Progenitor cell of endocrine pancreas (in vitro differentiated cells): ENCODE results near the gene CNTNAP2. TPM values are rescaled to one million over a fixed set of nuclear protein-coding genes. Genes with fewer than 3 reads are reported as not detected.
A peak's percentile ranks its signal among the peaks of the same experiment; 100 is the strongest.

Experiments
- DNase-seq: peaks from one replicate; pipeline ENCODE4 v3.0.0; 2021; ENCODE audit warnings: low spot score; ENCODE audit not compliant: unreplicated experiment
- H3K27ac Mint-ChIP-seq: 2 replicates; pipeline ENCODE4 v1.8.0; 2021; ENCODE audit warnings: mild to moderate bottlenecking, moderate library complexity, mixed read lengths
- H3K27me3 Mint-ChIP-seq: 2 replicates; pipeline ENCODE4 v1.8.0; 2021; ENCODE audit warnings: mixed read lengths
- H3K36me3 Mint-ChIP-seq: 2 replicates; pipeline ENCODE4 v1.8.0; 2022; ENCODE audit warnings: mixed read lengths; ENCODE audit not compliant: insufficient read depth
- H3K4me1 Mint-ChIP-seq: 2 replicates; pipeline ENCODE4 v1.8.0; 2021; ENCODE audit warnings: low read depth, mixed read lengths
- H3K4me3 Mint-ChIP-seq: 2 replicates; pipeline ENCODE4 v1.8.0; 2021; ENCODE audit warnings: low read depth, mild to moderate bottlenecking, moderate library complexity, mixed read lengths
- H3K9me3 Mint-ChIP-seq: 2 replicates; pipeline ENCODE4 v1.8.0; 2021; ENCODE audit warnings: low read depth, mixed read lengths
- total RNA-seq: library from RNA; stranded (reverse); gene quantifications from 2 replicates; pipeline ENCODE4 v1.2.1, GENCODE V29; 2021
- TF ChIP-seq, protein P1 (sequence below): fragments of 200-600 bp; sonication (generic); IDR thresholded peaks from one replicate; pipeline ENCODE4 v1.5.0; 2021; ENCODE audit warnings: antibody characterized with exemption, mild to moderate bottlenecking; ENCODE audit not compliant: unreplicated experiment

The CNTNAP2 gene
- total RNA-seq, 1 donor from 2014 or later: 6.5 TPM

DNA sequence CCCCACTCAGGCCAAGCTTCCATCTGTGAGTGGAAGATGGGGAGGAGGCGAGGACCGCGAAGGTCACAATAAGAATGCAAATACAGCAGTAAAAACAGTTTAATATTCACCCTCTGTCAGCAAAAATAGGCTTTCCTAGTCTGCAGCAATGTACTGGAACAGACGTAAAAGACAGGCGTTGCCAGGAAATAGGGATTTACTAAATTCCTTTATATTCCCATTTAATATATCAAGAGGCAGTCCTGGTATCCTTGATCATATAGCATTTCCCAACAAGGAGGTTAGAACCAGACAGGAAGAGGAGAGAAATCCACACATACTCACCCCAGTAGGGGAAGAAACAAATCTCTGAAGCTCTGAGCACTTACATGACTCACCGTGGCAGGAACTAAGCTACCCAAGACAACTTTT, 1419.1 kb downstream of the CNTNAP2 start:
- no peaks in the 10 kb centered on the region for H3K27me3 Mint-ChIP-seq
- H3K27ac Mint-ChIP-seq: no peak overlapping the region
- H3K4me3 Mint-ChIP-seq: no peak overlapping the region

DNA sequence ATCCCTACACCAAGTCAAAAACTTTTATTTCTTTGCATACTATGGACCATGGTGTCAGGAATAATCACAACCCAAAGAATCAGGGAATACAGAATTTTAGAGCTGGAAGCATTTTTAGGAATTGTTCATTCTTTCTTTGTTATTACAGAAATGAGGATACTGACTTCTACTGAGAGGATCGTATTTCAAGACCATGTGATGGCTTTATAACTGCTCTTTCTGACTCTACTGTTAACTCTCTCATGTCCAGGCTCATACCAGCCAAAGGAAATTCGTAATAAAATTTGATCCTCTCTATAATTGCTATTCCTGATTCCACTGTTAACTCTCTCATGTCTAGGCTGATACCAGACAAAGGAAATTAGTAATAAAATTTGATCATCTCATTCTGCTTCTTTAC, 1423.1 kb downstream of the CNTNAP2 start:
- DNase-seq: no peak
- no peaks in the 10 kb centered on the region for H3K36me3 Mint-ChIP-seq
- no peaks in the 10 kb centered on the region for H3K27me3 Mint-ChIP-seq
- TF ChIP-seq, protein P1, sequence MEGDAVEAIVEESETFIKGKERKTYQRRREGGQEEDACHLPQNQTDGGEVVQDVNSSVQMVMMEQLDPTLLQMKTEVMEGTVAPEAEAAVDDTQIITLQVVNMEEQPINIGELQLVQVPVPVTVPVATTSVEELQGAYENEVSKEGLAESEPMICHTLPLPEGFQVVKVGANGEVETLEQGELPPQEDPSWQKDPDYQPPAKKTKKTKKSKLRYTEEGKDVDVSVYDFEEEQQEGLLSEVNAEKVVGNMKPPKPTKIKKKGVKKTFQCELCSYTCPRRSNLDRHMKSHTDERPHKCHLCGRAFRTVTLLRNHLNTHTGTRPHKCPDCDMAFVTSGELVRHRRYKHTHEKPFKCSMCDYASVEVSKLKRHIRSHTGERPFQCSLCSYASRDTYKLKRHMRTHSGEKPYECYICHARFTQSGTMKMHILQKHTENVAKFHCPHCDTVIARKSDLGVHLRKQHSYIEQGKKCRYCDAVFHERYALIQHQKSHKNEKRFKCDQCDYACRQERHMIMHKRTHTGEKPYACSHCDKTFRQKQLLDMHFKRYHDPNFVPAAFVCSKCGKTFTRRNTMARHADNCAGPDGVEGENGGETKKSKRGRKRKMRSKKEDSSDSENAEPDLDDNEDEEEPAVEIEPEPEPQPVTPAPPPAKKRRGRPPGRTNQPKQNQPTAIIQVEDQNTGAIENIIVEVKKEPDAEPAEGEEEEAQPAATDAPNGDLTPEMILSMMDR: no peak
- peaks cover 14% of the 10 kb centered on the region for H3K9me3 Mint-ChIP-seq
- H3K4me3 Mint-ChIP-seq: no peak overlapping the region
- H3K4me1 Mint-ChIP-seq: no peaks in the 10 kb centered on the region
- no peak overlapping the region for H3K27ac Mint-ChIP-seq

More for the DNA sequence above, 1419.1 kb downstream of the CNTNAP2 start:
- TF ChIP-seq, protein P1: no peak
- DNase-seq: no peak
- no peaks in the 10 kb centered on the region for H3K4me1 Mint-ChIP-seq
- peaks cover 2% of the 10 kb centered on the region for H3K9me3 Mint-ChIP-seq
- no peaks in the 10 kb centered on the region for H3K36me3 Mint-ChIP-seq

DNA sequence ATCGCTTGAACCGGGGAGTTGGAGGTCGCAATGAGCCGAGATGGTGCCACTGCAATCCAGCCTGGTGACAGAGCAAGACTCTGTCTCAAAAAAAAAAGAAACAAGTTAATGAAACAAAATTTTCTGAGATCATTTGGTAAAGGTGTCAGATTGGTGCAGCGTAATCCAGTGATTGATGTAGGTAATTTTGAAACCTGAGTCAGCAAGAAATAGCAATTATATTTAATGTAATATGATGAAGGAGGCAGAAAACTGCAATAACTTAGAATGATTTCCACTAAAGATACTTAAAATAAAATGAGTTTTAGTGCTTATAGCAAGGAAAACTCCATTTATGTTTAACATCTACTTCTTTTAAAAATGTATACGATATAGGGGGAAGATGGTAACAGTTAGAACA, 1424.1 kb downstream of the CNTNAP2 start:
- H3K4me3 Mint-ChIP-seq: no peak overlapping the region
- TF ChIP-seq, protein P1: no peak

DNA sequence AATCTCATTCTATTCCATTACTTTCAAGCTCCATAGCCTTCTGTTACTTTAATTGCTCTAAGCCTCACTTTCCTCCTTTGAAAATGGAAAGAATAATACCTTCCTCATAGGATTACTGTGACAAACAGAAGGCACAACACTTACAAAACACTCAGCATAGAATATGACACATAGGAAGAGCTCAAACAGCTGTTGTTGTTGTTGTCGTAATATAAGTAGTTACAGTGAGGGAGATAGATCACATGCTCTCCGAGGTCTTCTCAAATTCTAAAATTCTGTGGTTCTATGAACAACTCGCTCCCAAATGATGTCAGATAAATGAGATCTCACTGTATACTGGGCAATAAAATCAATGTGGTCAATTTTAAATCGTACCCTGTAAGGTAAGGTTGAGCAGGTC, 1424.7 kb downstream of the CNTNAP2 start:
- H3K4me1 Mint-ChIP-seq: no peaks in the 10 kb centered on the region
- H3K27me3 Mint-ChIP-seq: no peaks in the 10 kb centered on the region
- H3K9me3 Mint-ChIP-seq: peaks cover 14% of the 10 kb centered on the region
- no peak overlapping the region for H3K4me3 Mint-ChIP-seq
- no peak overlapping the region for H3K27ac Mint-ChIP-seq
- no peak for DNase-seq
- peaks cover 2% of the 10 kb centered on the region for H3K36me3 Mint-ChIP-seq
- TF ChIP-seq, protein P1: no peak

More for the DNA sequence above, 1424.1 kb downstream of the CNTNAP2 start:
- no peak for DNase-seq
- H3K36me3 Mint-ChIP-seq: peaks cover 2% of the 10 kb centered on the region
- peak overlapping the region; percentile 58 for H3K27ac Mint-ChIP-seq
- no peaks in the 10 kb centered on the region for H3K27me3 Mint-ChIP-seq
- H3K9me3 Mint-ChIP-seq: peaks cover 14% of the 10 kb centered on the region
- H3K4me1 Mint-ChIP-seq: no peaks in the 10 kb centered on the region

DNA sequence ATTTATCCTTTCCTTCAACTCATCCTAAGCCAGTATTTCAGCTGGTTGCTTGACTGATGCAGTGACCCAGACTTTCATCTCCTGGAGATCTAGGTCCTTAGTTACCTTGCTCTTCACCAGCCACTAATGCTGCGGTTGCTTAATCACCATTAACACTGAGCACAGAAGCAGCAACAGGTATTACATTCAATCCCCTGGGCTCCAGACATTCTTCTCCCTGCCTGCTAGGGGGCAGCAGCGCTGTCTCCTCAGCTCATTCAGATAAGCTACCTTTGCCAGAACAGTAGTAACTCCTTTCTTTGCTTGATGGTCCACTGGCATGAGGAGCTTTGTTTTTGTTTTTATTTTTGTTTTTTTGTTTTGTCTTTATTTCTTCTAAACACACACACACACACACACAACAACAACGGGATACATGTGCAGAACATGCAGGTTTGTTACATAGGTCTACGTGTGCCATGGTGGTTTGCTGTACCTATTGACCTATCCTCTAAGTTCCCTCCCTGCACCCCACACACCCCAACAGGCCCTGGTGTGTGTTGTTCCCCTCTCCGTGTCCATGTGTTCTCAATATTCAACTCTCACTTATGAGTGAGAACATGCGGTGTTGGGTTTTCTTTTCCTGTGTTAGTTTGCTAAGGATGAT, 1430.8 kb downstream of the CNTNAP2 start:
- TF ChIP-seq, protein P1: peak; percentile 51
- H3K4me1 Mint-ChIP-seq: no peaks in the 10 kb centered on the region
- no peaks in the 10 kb centered on the region for H3K27me3 Mint-ChIP-seq
- peaks cover 12% of the 10 kb centered on the region for H3K9me3 Mint-ChIP-seq
- no peak for DNase-seq
- no peak overlapping the region for H3K4me3 Mint-ChIP-seq
- no peak overlapping the region for H3K27ac Mint-ChIP-seq
- peaks cover 2% of the 10 kb centered on the region for H3K36me3 Mint-ChIP-seq
